Activated CD4-positive, alpha-beta T cell treated with anti-CD3 and anti-CD28 coated beads for 24 hours (primary cell): Measurements from ENCODE around the gene ARL6.
A peak's percentile ranks its signal among the peaks of the same experiment; 100 is the strongest.

Experiments used
- DNase-seq, 2 donors: peaks; one replicate each; pipeline ENCODE4 v3.0.0-alpha.2; 2020; ENCODE audit warnings: low read depth in 2 of 2

ARL6 gene, protein sequence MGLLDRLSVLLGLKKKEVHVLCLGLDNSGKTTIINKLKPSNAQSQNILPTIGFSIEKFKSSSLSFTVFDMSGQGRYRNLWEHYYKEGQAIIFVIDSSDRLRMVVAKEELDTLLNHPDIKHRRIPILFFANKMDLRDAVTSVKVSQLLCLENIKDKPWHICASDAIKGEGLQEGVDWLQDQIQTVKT

DNA sequence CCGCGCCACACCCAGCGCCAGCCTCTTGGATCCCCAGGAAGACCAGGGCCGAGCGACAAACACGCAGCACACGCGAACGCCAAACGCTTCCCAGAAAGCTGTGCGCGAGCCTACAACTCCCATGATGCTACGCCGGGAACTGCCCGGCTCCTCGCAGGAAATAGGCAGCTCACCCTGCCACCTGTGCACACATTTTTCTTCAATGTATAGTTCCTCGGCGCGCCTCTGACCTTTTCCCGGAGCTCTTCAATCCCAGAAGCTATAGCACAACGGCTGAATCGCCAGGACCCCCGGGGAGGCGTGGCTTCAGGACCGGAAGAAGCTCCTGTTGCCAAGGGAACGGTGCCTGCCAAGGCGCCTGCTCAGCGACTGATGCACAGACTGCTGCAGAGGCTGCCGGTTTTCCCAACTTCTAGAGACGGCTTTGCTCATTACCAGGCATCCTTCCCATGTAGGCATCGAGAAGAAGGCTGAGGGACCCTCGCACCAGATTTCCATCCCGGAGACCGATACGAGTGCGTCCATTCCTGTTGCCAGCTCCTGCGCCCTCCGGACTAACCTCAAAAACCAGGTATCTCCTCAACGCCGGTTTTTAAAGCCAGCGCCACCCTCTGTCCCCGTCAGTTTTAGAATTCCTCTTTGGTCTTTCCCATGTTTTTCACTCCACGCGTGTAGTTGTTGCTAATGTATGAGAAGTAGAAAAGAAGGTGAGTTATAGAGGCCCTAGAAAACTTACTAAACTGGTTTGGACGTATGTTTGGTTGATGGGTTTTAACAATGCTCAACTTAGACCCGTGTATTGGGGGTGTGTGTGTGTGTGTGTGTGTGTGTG is at the start of gene ARL6:
TSS of gene ARL6 (plus strand) at position 352 of the 832 bp plus-strand sequence. CDS start 3,350 bp downstream, outside the sequence.
- peak; percentile 56 to 61 for DNase-seq

DNA sequence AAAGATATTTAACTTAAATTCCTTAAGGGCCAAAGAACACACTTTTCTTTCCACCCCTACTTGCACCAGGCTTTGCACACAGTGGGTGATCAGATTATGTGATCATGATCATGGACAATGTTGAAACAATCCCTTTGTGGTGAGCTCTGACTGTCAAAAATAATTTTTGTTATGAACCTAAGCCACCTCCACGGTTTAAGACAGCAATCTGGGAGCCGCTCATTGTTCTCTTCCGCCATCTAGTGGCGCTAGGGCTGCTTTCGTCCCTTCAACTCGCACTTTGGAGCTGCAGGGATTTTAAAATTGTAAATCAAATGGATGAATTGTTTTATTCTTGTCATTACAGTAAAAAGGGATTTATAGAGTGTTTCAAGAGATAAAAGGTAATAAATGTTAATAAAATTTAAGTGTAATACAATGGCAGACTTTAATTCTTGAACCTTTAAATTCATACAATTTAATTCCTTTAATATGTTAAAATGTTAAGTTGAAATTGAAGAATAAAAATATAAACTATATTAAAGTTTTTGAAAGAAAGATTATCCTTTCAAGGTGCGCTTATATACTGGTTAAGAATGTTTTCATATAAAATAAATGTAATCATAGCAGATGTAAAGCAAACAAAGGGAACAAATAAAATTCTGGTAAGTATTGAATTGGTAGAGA is 45.3 kb upstream of the ARL6 start:
- DNase-seq, result peak; percentile 26 to 43

DNA sequence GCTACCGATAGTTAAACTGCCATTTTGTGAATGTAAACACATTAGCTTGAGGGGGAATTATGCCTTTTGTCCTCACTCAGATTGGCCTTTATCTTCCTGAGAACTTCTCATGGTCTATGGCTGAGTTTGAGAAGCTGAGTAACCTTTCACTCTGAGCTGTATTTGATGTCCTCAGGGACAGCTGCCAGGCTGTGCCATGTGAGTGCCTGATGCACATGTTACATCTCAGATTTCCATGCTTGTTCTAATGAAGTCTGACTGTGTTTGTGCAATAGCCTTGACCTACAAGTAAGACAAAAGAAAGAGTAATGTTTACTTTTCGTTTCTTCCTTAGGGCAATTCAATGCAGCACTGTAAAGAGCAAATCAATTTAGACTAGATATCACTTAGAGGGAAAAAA is 44.1 kb upstream of the ARL6 start:
- DNase-seq, result no peak

DNA sequence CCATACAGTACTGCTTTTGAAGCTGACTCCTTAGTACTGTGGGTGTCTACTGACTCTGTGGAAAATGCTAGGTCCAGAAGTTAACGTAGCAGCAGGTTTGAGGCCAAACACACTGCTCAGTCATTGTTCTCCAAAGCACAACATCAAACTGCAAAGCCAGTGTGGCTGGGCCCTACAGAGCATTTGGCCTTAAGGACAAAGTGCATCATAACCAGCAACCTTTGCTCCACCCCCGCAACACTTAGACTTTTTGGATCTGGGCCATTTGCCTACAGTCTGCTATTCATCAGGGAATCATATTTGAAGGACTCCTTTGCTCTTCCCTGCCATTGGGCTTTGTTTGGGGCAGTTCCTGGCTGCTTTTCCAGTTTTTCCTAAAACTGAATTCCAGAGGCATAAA is 43.1 kb upstream of the ARL6 start:
- no peak for DNase-seq

DNA sequence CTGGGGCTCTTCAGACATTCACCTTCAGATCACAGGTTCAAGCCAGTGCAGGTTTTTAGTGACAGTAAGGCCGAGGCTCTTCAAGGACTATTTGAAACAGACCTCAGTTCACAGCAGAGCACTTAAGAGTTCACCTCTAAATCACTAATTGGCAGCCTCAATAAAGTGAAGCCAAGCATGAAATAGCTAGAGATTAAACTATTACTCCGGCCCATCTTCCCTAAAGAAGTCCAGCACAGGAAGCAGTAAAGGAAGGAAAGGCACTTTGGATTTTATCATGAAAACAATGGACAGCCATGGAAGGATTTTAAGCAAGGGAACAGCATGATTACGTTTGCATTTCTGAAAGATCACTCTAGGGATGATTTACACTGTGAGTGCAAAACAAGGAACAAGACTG is 27.6 kb upstream of the ARL6 start:
- DNase-seq, result no peak

DNA sequence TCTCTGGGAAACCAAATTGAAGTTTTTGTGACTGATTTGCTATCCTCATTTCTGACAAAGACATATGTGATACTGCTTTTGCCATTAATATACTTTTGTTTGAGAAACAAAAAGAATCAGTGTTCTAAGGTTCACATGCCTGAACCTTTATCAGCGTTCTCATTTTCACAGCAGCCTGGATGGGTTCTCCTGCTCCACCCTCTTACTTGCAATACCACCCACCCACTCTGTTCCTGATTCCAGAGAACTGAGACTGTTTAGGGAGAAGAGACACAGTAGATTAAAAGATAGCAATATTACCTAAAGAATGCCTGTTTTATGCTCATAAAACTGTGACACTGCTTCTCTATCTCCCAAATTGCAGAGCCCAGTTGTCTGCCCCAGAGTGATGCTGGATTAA is 25.8 kb upstream of the ARL6 start:
- no peak for DNase-seq

DNA sequence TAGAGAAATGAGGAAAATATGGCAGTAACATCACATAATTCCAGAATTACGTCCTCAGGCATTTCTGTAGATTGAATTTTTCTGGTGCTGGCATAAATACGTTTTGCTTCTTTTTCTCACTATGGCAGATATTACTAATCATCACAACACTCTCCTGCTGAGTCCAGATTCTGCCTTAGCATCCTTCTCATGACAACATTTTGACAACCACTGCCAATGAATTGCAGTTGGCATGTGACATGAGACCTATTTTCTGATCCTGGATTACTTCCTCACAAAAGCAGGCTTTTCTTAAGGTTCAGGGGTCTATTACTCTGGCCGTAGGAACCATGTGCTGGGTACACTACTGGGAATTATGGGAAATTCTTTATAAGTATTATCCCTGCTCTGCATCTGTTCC is 22.5 kb upstream of the ARL6 start:
- no peak for DNase-seq

DNA sequence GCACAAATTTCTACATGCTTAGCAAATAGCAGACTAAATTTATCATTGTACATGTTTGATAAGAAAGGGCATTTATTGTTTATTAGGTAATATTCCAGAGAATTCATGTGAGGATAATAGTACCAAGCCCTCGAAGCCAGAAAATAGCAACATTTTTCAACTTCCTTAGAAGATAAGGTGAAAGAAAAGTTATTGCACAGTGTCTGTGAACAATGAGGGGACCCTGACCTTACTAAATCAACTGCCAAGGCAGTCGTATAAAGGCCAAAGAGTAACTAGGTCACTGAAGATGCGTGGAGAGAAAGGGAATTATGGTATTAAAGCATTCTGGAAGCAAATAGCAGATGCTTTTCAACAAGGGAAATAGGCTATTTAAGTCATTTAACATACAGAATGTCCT is 20.3 kb upstream of the ARL6 start:
- no peak for DNase-seq

DNA sequence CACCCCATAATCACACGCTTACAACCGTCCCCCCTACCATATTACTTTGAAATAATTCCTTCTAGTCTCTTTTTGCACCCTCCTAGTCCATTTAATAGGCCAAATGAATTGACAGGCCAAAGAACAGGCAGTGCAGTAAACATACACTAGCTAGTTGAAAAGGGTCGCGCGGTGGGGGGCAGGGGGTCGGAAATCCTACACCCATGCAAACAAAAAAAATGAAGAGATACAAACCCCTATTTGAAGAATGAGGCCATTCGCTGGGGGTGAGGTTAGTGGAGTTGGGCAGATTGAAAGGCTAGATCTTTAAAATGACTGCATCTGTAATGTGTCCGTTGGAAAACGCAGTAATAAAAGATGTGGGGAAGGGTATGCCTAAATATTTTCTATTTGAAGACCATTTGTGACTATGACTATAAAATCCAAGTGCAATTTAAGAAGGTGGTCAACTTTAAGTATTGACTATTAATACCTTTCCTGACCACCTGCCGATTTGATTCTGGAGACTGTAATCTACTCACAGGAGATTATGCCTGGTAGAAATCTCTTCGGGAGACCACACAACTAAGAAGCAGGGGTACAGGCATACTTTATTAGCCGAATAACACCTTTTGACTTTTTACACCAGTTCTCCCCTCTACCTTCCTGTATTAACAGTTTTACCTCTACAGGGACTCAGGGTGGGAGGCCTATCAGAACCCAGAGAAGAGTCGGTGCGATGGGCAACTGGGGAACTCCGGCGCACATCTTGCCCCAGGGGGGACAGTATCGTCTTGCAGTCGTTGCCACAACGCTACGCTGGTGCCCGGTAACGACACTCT is 762 bp upstream of the ARL6 start:
- no peak for DNase-seq

DNA sequence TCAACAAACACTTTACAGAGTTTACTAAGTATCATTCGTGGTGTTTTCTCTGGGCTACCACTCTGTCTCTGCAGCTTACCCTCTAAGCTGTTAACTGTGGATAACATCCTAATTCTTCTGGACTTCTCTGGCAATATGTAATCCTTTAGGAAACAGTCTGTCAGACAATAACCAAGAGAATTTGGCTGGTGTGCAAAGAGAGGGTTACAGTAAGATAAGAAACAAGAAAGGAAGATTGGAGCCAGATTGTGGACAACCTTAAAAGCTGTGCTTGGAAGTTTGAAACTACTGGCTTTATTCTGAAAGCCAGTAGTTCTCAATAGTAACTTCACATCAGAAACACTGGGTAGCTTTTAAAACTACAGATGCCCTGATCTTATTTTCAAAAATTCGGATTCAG is 778 bp downstream of the ARL6 start:
- no peak for DNase-seq

DNA sequence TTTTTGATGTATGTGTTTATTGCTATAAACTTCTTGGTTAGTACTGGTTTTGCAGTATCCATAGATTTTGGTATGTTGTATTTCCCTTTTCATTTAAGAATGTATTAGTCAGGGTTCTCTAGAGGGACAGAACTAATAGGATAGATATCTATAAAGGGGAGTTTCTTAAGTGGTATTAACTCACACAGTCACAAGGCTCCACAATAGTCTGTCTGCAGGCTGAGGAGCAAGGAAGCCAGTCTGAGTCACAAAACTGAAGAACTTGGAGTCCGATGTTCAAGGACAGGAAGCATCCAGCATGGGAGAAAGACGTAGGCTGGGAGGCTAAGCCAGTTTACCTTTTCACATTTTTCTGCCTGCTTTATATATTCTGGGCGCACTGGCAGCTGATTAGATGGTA is 8.4 kb downstream of the ARL6 start:
- DNase-seq, result no peak

DNA sequence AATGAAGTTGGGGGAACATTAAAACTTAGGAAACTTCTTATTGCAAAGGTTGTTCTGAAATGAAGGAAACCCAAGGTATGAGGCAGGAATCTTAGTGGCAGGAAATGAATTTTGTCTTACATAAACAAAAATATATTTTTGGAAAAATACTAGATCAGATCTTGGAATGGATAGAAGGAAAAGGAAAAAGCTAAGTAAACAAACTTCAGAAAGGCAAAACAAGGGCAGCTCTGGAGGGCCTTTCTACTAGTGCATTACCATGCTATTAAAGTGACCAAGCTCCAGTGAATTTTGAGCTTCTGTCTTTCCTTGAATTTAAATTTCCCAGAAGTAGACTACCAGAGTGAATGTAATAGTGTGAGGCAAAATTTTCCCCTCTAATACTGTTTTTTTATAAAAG is 13.6 kb downstream of the ARL6 start:
- no peak for DNase-seq

DNA sequence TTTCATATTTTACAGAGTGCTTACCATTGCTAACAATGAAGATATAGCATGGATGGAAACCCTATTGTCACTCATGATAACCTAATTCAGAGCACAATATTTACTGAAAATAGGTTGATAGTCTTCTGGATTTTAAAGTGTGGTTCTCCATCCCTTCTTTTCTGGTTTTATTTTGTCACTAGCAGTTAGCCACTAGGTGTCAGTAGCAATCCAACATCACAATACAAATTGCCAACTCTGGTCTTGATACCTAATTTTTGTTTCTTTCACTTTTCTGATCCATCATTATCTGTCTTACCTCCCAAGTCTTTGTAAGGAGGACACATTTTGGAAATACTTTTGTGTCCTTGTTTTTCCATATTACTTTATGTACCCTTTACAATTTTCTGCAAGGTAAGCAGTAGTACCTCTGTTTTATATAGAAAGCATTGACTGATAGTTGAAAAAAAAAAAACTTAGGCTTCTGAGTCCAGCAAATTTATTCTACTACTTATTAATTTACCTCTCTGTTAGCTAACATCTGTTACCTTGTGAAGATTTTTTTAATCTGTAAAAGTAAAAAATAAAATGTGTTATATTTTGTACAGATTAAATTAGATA is 29.0 kb downstream of the ARL6 start:
- DNase-seq, result peak in 1 of 2 donors; percentile 8

DNA sequence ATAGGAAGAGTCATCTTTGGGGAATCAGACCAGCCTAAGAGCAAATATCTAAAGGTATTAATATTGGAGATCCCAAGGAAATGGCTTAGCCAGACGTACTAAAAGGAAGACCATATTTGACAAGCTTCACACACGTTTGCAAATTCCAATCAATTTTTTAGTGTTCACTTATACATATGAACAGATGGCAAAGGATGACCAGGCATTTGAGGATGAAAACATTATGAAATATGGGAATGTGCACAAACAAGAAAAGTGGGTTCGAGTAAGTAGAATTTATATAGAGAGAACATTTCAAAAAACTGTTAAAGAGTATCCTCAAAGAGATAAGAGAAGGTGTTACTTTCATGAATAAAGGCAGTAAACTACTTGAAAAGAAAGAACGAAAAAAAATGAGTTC is 31.4 kb downstream of the ARL6 start:
- no peak for DNase-seq

DNA sequence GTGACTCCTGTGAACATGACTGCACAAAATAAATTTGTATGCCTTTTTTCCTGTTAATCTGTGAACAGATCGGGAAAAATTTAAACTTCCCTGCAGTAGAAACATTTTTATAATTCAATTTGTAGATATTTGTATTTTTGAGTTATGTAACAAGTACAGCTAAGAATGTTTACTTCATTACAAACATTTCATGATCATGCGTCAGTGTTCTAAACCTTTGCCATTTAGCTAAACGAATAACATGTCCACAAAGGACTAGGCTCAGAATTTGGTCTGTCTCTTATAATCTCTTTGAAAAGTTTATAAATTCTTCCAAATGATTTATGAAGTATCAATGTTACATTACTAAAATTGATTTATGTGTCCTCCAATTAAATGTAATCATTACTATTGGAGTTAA is 39.9 kb downstream of the ARL6 start:
- DNase-seq, result no peak

DNA sequence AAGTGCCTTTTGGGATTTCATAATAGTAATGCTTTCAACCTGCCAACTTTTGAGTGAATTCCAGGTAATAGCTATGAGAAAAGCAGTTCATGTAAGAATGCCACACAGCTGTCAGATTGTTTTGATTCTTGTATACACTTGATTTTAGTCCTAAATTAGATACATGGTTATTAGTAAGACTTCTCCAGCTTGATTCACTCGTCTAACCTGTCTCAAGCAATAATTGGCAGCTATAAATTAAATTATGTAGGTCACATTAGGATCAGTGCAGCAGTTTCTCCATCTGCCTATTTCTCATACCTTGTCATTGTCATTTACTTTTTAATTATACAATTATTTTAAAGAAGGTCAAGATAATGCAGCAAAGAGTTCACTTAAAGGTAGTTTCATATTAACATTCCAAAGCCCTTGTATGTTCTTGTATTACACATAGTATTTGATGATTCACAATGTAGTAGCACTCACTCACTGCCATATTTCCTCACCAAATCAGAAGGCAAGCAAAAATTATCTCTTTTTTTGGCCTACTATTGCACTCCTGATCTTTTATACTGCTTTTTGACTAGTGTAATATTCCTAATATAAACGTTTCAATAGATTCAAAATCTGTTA is 46.3 kb downstream of the ARL6 start:
- DNase-seq, result no peak

DNA sequence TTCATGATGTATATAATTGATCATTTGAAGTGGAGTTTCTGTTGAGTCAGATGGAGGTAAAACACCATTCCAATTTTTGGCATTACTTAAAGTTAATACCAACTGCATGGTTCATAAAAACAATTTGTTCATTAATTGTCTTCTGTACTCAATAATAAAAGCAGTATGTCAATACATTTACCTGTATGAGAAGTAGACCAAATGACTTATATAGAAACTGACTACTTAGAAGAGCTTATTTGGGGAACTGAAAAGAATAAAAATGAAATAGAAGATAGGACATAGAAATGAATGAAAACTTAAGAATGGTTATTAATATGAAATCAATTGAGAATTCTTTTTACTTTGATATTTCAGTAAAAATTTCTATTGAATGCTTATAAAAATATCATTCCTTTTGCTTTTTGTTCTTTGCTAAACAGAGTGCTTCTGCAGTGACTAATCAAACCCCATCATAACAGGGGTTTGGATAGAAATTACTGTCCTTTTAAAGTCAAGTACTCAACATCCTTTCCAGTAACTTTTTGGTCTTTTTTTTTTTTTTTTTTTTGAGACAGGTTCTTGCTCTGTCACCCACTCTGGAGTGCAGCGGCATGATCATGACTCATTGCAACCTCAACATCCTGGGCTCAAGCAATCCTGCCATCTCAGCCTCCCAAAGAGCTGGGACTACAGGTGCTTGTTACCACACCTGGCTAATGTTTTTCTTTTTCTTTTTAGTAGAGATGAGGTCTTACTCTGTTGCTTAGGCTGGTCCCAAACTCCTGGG is 50.8 kb downstream of the ARL6 start:
- peak in 1 of 2 donors; percentile 1 for DNase-seq

DNA sequence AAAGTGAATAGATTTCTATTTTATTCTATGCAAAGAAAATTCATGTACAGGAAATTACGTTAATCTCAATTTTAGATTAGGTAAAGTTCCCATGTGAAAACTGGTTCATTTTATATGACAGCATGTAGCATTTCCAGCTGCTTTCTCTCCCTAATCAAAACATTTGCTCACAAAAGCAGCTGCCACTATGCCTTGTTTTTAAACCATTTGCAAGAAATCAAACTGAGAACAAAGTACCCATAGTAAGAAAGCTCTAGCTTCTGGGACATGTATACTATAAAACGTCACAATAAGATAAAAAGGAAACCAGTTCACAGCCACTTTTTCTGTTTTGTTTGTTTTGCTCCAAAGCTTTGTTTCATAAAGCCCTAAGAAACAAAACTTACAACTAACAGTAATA is 52.3 kb downstream of the ARL6 start:
- no peak for DNase-seq

DNA sequence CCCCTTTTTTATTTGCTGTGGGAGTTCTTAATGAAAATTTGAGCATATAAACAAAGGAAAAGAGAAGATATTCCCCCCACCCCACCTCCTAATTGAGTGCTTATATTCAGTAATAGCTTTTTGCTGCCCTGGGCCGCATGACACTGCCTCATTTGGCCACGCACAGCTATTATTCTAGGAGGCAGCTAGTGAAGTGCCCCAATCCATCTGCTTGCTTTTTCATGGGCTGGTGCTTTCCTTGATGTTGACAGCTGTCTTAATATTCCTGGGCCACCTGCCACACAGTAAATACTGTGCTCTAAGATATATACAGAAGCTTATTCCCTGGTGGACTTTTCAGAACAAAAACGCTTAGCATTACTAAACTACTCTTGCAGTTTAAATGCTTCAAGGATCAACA is 53.4 kb downstream of the ARL6 start:
- no peak for DNase-seq

DNA sequence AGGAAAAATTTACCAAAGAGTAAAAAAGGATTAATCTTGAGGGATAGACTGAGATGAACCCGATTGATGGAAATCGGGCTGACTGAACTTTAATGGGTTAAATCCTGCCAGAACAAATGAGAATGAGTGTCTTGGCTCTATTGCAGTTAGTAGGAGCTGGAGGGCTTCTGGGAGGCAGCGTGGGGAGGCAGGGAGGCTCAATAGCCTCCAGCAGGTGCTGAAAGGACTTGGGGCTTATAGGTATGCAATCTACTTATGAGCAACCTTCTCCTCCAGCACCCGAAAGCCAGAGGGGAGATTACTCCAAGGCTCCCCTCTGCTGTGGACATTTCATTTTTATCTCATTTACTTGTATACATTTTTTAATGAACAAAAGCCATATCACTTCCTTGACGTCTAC is 56.2 kb downstream of the ARL6 start:
- DNase-seq, result no peak
